NCI-H1694 treated with DMSO at 0.1 percent for 48 hours (cell line): ENCODE data around the gene SURF1.
A peak's percentile ranks its signal among the peaks of the same experiment; 100 is the strongest.
"Not testable (repeated sequence)": the region's sequence is repeated elsewhere in the genome, so short reads cannot be mapped to it uniquely, and the experiment has no call there.

Experiments
- DNase-seq: peaks from one replicate; lab custom pipeline; 2025; lab: John Stamatoyannopoulos, UW

Gene SURF1

DNA sequence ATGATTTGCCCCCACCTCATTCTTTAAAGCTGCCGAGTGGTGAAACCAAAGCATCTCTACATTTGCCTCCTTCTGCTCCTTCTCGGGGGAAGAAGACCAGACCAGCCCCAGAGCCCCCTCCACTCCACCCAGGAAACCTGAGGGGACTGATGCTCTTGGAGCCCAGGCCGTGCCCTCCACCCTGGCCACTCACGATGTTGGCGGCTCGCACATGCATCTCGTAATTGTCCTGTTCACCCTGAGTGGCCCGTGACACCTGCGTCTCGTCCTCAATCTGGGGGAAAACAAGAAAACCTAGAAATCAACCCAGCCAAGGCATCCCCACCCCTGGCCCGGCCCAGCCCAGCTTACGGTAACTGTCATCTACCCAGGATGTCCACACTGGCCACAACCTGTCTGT lies 11.3 kb downstream of the SURF1 start:
- DNase-seq: no peak

DNA sequence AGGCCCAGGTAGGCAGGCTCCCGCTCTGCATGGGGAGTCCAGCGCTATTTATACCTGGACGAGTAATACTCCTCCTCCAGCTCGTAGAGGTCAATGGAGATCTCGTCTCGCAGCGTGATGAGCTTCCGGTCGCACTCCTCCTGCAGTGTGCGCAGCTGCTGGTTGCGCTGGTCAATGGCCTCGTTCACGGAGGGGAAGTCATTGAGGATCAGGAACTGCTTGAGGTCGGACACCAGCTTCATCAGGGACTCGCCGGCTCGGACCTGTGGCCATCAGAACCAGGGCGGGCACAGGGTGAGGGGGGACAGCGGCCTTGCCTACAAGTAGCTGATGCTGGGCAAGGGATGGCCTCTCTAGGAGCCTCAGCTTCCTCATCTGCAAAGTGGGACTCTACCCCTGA lies 12.2 kb downstream of the SURF1 start:
- no peak for DNase-seq

DNA sequence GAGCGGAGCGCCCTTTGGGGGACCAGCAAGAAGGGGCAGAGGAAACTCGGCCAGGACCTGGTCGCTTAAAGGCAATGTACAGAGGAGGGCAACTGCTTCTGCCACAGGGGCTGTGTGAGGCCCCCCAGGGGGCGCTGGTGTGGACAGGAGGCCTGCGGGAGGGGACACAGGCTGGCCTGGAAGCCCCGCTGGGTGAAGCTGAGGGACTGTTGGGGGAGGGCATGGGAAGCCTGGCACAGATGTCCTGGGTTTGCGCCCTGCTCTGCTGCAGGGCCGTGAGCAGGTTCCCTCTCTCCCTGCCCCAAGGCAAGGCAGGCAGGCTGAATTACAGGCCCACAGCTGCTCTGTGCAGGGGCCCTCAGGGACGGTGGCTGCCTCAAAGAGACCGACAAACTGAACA lies 13.7 kb downstream of the SURF1 start:
- no peak for DNase-seq

DNA sequence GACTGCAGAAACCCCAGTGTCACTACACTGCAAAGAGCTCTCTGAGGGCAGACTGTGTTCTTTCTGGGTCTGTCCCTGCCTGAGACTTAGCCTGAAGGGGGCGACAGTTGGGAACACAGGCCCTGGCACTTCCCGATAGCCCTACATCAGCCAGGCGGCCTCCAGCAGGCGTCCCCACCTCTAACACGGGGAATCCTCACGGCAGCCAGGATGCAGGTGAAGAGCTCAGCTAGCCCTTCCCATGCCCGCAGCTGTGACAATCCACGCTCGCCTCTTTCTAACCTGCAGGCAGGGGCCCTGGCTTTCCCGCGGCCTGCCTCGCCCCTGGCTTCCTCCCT lies 14.2 kb downstream of the SURF1 start:
- DNase-seq: no peak

DNA sequence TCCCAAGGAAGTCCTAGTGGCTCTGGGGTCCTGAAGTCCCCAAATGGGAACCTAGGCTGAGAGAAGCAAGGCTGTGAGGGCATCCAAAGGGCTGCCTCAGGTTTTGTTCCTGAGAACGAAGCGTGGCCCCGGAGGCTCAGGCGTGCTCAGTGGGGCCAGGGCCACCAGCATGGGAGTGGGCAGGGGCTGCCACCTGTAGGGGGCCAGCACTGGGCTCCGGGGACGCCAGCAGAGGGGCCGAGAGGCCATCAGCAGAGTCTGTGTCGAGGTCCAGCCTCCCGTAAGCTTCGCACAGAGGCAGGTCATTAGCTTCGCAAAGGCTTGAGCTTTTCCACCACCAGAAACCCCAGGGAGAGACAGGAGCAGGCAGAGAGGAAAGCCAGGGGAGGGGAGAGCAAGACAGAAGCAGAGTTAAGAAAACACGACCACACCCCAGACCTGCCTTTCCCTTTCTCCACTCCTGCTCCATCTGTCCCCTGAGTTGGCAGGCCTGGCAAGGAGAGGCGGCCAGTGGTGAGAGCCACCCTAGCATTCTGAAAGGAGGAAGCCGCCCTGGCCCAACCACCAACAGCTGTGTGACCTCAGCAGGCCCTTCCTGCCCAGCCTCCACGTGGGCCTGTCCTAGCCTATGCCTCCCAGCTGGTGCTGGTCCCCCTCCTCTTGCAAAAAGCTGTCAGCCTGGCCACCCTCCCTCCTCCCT lies 14.8 kb downstream of the SURF1 start:
- no peak for DNase-seq

DNA sequence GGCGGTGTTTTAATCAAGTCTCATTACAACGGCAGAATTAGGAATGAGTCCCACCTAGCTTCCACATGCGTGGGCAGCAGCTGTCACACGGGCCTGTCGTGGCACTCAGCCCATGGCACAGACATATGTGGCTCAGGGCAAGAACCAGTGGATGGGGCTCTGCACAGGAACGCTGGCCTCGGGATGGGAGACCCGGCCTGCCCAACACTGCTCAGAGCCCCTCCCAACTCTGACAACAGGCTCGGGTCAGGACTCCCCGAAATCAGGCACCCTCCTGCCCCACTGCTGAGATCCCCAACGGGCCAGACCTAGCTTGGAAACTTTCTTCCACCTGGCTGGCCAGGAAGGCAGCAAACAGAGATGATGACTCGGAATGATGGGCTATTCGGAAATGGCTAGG lies 15.4 kb downstream of the SURF1 start:
- DNase-seq: no peak

DNA sequence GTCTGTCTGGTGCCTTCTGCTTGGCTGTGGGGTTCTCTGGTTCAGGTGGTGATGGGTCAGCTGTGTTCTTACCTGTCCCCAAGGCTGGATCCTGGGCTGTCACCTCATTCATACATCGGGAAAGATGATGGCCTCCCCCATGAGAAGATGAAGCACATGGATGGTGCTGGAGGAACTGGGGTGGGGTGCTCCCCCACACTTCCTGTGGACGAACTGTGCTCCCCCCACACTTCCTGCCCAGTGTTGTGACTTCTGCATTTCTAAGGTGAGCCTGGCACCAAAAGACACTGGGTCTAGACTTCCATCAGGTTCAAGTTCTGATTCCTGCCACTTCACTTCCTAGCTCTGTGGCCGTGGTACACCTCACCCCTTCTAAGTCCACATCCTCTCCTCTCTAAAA lies 16.0 kb downstream of the SURF1 start:
- DNase-seq: no peak

DNA sequence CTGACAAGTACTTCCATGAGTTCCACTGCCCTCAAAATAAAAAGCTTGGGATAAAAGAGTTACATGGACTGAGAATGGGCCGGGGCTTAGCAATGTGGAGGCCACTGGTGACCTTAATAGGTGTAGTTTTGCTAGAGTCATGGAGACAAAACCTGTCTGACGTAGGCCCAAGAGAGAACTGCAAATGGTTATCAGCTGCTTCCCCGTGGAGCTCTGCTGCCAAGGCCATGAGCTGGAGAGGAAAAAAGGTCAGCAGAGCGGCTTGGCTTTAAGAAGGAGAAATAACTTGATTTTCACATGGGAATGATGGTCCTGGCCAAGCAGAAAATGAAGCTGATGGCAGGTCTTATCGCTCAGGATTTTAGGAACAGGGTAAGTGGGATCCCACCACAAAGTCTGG lies 16.6 kb downstream of the SURF1 start:
- no peak for DNase-seq

DNA sequence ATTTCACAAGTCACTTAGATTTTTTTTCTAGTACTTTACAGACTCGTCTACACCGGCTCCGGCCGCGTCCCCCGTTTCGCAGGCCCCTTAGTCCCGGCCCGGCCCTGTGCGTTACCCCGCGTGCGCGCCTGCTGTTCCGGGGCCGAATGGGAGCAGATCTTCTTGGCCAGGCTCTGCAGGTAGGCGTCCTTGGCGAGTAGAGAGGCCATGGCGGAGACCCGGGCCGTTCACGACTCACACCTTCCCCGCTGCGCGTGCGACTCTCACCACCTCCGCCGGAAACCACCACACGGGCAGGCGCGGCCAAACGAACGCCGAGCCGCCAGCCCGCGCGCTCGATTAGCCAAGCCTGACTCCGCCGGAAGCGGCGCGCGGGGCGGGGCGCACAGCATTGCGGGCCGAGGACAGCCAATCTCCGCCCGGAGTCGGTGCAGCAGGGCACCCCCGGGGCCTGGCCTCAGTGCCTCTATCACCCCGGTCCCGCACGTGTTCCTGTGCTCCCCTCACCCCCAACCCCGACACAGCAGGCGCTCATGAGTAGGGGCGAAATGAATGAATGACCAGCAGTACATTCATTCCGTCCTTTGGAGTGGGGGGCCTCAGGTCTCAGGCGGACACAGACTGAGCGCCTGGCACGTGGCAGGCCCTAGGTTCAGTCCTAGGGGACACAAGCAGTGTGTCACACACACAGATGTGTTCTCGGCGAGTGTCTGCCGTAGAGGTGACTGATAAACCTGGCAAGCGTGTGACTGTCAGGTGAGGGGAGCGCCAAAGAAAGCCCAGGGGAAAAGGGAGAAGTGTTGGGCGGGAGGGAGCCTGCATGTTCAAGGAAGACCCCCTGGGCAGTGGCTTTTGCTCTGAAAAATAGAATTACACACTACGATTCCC lies 20.1 kb downstream of the SURF1 start, which contains the start of gene SURF6:
Gene SURF6 (minus strand): TSS at position 265 of the 888 bp plus-strand sequence. CDS start 56 bp downstream, at position 209.
- DNase-seq: peak; percentile 82

DNA sequence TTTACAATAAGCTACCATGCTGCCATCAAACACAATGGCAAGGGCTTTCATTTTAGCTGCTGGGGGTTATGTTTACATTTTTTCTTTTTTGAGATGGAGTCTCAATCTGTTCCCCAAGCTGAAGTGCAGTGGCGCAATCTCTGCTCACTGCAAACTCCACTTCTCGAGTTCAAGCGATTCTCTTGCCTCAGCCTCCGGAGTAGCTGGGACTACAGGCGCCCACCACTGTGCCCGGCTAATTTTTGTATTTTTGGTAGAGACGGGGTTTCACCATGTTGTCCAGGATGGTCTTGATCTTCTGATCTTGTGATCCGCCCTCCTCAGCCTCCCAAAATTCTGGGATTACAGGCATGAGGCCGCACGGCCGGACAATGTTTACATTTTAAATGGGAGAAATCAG lies 21.4 kb downstream of the SURF1 start:
- not testable (repeated sequence) for DNase-seq

DNA sequence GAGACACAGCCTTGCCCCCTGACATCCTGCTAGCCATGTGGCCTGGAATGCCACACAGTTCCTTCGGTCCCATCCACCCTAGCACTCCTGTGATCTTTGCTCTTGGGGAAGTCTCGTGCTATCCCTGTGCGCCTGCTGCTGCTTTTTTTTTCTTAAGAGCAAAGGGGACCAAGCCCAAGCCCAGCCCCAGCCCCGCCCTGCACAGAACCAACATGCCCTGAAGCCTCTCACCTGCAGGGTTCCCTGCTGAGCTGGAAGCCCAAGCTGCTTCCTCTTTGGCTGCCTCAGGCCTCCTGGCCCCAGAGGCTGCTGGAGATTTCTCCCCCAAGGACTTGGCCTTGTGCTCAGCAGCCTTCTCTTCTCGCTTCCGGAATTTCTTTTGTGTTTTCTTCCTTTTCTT lies 22.1 kb downstream of the SURF1 start:
- DNase-seq: no peak

DNA sequence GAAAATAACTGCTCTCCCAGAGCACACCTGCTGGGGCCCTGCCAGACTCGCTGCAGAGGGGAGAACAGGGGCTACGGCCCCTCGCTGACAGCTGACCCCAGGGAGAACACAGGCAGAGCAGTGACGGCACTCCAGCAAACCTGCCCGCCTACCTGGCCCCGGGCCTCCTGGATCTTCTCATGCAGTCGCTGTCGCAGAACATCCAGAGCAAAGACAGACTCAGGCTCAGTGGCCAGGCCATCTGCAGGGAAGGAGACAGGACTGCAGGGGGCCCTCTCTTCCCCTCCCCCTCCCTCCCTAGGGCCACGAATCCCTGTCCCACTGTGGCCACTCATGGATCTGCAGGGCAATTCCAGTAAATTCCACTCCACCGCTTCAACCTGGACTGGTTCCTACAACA lies 22.7 kb downstream of the SURF1 start:
- no peak for DNase-seq

DNA sequence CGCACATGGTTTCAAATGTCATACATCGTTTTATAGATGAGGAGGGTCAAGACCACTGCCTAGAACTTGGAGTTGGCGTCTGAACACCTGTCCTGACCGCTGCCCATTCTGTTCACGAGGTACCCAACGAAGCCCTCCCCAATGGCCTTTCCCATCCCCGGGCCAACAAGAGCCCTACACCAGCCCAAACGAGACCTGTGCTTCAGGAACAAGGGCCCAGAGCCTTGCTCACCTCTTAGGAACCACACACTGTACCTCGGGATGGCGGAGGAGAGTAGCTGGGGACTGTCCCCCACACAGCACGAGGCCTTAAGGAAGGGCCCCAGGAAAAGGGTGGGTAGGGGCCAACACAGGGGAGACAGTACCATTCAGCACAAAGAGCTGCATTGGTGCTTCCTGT lies 23.3 kb downstream of the SURF1 start:
- no peak for DNase-seq

DNA sequence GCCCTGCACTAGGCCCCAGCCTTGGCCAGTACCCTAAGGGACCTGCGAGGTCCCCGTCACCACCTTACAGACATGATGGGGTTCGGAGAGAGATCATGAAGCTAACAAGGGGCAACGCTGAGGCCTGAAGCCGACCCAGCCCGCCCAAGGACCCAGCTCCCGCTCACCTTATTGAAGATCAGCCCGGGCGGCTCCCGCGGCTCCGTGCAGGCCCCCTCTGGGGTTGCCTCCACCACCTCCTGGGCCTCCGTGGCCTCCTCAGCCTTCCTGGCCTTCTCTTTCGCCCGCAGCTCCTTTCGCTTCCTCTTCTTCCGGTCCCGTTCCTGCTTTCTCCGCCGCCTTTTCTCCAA lies 23.9 kb downstream of the SURF1 start:
- no peak for DNase-seq

DNA sequence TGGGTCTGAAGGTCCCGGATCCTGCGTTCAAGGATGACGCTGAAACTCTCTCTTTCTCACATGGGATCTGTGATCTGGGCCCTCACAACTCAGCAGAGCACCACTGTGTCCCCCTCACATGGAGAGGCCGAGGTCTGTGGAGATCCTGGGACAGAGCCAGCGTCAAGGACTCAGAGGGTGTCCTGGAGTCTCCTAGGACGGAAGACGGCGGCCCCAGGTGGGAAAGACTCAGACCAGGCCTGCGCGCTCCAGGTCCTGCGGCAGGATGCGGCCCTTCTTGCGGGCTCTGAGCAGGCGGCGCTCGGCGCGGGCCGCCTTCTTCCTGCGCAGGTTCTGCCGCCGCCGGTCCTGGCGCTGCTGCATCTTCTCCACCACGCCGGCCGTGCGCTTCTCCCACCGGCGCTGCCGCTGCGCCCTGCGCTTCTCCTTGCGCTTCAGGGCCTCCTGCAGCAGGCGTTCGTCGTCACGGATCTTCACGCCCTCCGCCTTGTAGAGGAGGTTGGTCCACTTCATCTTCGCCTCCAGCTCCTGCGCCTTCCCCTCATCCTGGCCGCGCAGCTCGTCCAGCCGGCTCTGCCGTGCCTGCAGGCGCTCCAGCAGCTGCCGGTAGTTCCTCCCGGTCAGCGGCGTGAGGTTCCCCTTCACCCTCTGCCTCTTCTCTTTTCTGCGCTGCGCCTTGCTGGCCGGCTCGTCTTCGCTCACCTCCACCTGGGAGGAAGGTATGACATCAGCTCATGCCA lies 24.5 kb downstream of the SURF1 start:
- DNase-seq: no peak

DNA sequence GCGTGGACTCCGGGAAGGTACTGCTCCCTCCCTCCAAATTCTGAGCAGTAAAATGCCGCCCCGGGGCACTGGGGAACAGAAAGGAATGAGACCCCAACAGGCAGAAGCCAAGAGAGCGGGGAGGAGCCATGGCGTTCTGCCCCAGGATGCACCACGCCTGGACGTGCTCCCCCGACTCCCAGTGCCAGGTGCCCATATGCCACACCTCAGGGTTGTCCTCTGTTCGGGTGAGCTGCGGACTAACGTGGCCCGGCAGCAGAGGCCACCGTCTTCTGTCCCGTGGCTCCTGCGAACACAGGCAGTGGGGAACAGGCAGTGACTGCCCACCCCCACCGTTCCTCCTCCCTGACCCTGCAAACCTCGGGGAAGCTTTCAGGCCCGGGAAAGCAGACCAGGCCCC lies 25.1 kb downstream of the SURF1 start:
- no peak for DNase-seq

DNA sequence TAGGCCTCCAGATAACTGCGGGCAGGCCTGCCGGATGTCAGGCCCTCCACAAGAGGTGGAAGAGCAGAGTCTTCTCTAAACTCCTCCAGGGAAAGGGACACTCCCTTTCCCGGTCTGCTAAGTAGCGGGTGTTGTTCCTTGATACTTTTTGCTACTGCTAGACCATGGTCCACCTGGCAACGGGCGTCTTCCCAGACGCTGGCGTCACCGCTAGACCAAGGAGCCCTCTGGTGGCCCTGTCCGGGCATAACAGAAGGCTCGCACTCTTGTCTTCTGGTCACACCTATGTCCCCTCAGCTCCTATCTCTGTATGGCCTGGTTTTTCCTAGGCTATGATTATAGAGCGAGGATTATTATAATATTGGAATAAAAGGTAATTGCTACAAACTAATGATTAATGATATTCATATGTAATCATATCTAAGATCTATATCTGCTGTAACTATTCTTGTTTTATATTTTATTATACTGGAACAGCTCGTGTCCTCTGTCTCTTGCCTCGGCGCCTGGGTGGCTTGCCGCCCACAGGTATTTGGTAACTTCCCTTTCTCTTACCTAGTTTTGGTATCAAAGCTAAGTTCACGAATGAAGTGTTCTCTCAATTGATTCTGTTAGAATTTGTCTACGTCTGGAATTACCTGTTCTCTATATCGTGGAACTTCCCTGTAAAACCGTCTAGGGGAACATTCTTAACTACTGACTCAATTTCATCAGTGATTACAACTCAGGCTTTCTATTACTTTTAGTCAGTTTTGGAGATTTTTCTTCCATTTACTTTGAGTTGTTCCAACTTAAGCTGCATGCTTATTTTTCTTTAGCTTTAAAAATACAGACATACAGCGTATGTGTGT lies 26.8 kb downstream of the SURF1 start:
- not testable (repeated sequence) for DNase-seq

DNA sequence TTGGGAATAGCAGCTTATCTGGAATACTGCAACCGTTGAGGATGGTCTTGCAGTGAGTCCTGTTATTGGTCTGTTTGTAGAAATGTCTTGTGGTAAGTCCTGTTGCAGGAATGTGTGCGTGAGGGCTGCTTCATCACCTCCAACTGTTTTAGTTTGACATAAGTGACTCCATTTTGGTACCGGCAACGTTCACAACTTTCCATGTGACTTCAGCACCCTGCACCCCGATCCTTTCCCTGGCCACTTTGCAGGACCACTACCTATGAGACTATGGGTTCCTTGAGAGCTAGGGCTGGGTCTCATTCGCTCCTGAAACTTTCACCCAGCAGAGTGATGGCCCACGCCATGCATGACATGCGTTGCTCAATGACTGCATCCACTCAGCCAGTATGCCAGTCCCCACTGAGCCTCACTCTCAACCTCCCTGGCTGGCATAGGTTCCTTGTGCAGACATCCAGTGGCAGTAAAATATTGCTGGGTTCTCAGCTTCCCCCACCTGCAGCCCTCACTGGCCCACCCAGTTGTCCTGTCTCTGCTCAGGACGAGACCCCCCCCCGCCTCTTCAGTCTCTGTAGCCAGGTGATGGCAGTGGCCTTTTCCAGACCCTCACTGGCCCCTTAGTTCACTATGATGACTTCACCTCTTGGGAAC lies 28.3 kb downstream of the SURF1 start:
- no peak for DNase-seq

DNA sequence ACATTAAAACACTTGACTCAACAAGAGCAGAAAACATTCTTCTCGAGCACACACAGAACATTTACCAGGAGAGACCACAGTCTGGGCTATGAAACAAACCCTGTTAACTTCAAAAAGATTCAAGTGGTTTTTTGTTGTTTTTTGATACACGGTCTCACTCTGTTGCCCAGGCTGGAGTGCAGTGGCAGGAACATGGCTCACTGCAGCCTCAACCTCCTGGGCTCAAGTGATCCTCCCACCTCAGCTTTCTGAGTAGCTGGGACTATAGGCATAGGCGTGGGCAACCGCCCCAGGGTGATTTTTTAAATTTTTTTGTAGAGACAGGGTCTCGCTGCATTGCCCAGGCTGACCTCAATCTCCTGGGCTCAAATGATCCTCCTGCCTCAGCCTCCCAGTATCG lies 29.3 kb downstream of the SURF1 start:
- DNase-seq: not testable (repeated sequence)

DNA sequence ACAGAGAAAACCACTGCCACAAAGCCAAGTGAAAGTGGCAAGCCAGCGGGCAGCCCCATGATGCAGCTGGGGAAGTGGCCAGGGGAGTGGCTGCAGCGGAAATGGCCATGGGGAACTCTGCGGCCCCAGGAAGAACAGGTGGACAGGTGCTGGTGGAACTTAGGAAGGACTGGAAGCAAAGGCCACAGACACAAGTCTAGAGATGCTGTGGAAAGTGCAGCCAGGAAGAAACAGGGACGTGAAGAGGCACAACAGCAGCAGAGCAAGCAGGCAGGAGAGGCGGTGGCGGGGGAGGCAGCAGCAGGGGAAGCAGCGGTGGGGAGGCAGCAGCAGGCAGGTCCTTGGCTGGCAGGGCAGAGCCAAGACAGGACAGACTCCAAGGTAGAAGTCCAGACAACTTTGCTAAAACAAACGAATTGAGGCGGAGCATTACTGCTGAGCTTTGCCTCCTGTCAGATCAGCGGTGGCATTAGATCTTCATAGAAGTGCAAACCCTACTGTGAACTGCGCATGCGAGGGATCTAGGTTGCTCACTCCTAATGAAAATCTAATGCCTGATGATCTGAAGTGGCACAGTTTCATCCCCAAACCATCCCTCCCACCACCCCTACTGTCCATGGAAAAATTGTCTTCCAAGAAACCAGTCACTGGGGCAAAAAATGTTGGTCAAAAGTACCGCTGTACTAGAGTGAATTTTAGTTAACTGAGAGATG lies 32.1 kb downstream of the SURF1 start:
- DNase-seq: no peak

DNA sequence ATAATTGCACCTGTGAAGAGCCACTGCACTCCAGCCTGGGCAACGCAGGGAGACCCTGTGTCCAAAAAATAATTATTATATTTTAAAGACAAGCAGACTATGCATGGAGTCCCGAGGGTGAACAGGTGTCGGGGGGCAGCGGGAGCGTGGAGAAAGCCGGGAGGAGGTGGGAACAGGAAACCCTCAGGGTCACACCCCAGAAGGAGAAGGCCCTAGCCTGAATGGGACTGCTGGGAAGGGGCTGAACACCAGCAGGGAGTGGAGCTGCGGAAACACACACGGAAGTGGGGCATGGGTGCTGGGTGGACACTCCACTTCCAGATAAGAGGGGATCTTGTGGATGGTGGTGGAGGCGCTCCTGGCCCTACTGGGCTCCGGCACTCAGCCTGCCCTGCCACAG lies 33.1 kb downstream of the SURF1 start:
- no peak for DNase-seq
